GM19023 (cell line): ENCODE measurements around the gene TLR4.

ENCODE experiments used
- ATAC-seq: cut with Tn5 transposase; IDR thresholded peaks from one replicate; pipeline ENCODE4 v1.9.1; 2021; ENCODE audit warnings: mild to moderate bottlenecking, moderate library complexity; ENCODE audit not compliant: unreplicated experiment

The TLR4 gene

GRCh38 chr9:117742131-117742530 lies 37.9 kb downstream of the TLR4 start:
- no peak for ATAC-seq

- no peak for ATAC-seq
Observed at GRCh38 chr9:117744369-117744768, 40.2 kb downstream of the TLR4 start.

GRCh38 chr9:117744856-117745389 lies 40.7 kb downstream of the TLR4 start:
- no peak for ATAC-seq

GRCh38 chr9:117745598-117745997 lies 41.4 kb downstream of the TLR4 start:
- no peak for ATAC-seq

- no peak for ATAC-seq
Observed at GRCh38 chr9:117746263-117746662, 42.1 kb downstream of the TLR4 start.

- no peak for ATAC-seq
Observed at GRCh38 chr9:117747386-117747970, 43.3 kb downstream of the TLR4 start.

GRCh38 chr9:117750401-117750800 lies 46.2 kb downstream of the TLR4 start:
- no peak for ATAC-seq

GRCh38 chr9:117752894-117753293 lies 48.7 kb downstream of the TLR4 start:
- ATAC-seq, result no peak

GRCh38 chr9:117757561-117758190 lies 53.5 kb downstream of the TLR4 start:
- no peak for ATAC-seq

GRCh38 chr9:117763314-117763713 lies 59.1 kb downstream of the TLR4 start:
- no peak for ATAC-seq

- ATAC-seq, result no peak
Observed at GRCh38 chr9:117768750-117769395, 64.7 kb downstream of the TLR4 start.

- no peak for ATAC-seq
Observed at GRCh38 chr9:117771136-117771535, 66.9 kb downstream of the TLR4 start.

- no peak for ATAC-seq
Observed at GRCh38 chr9:117772960-117773359, 68.8 kb downstream of the TLR4 start.
